Activated CD4-positive, alpha-beta T cell treated with anti-CD3 and anti-CD28 coated beads for 36 hours (primary cell): ENCODE results near the gene PTPN14. TPM values are rescaled to one million over a fixed set of nuclear protein-coding genes. Genes with fewer than 3 reads are reported as not detected.

Experiments
- ATAC-seq: fragments of 200-7000 bp; cut with Tn5 transposase; one replicate; pipeline ENCODE4 v1.10.0; 2021; ENCODE audit warnings: mild to moderate bottlenecking, moderate library complexity
- CTCF ChIA-PET: fragments of 350-600 bp; sonication (Branson Sonifier 250); formaldehyde crosslinking; loops from one replicate; lab custom pipeline; 2021; ENCODE audit warnings: antibody characterized with exemption; lab: Charles Lee
- POLR2A ChIA-PET: fragments of 350-600 bp; sonication (Branson Sonifier 250); formaldehyde crosslinking; loops from one replicate; lab custom pipeline; 2021; ENCODE audit warnings: antibody characterized with exemption, inconsistent platforms; lab: Charles Lee
- DNase-seq: peaks from one replicate; pipeline ENCODE4 v3.0.0-alpha.2; 2020
- H3K27ac Mint-ChIP-seq: one replicate; pipeline ENCODE4 v1.8.0; 2021; ENCODE audit warnings: mixed read lengths
- H3K27me3 Mint-ChIP-seq: one replicate; pipeline ENCODE4 v1.8.0; 2021; ENCODE audit warnings: mixed read lengths
- H3K36me3 Mint-ChIP-seq: one replicate; pipeline ENCODE4 v1.8.0; 2021; ENCODE audit warnings: low read depth, mixed read lengths
- H3K4me1 Mint-ChIP-seq: one replicate; pipeline ENCODE4 v1.8.0; 2021; ENCODE audit warnings: mixed read lengths
- H3K4me3 Mint-ChIP-seq: one replicate; pipeline ENCODE4 v1.8.0; 2021; ENCODE audit warnings: mild to moderate bottlenecking, moderate library complexity, mixed read lengths
- H3K9me3 Mint-ChIP-seq: one replicate; pipeline ENCODE4 v1.8.0; 2021; ENCODE audit warnings: low read depth, mixed read lengths
- intact Hi-C, 2 experiments: fragments of 100-400 bp; cut with DNase I in 1 of 2; cut with micrococcal nuclease in 1 of 2; formaldehyde crosslinking; loops; one replicate each; pipeline versions ENCODE4 v1.14.2 to v1.15.1; 2022 to 2024; cut with DNase I, micrococcal nuclease
- total RNA-seq, 2 experiments: library from RNA; stranded (reverse); gene quantifications; one replicate each; pipeline ENCODE4 v1.2.3, GENCODE V29; 2021

The PTPN14 gene
- total RNA-seq, 2 experiments from 2014 or later, result 4.1 to 4.3 TPM

DNA sequence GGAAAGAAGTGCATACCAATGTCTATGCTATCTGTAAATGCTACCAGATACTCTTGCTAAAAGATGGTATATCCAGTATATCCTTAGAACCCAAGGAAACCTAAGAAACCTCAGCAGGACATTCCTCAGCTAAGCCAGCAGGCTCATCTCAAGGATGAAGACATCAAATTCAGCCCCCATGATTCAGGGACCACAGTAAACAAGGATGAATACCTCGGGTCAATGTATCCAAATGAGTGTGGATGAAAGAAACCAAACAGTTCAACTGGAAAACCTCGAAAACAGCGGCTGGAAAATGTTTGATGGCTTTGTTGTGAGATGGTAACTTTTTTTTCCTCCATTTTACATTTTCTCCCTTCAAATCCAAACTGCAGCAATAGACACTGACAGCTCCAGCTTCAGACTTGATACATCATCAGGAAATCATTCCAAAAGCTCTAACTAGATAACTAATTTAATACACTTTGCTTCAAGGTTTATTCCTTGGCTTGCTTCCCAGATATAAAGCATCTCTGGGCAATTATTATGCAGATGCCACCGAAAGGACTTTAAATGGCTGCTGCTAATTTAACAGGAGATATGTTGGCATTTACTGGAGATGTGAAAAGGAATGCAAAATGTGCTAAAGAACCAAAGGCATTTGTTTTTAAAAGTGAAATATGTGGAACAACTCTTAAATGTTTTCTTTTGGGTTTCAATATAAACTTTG, 196.8 kb downstream of the PTPN14 start:
- no peak overlapping the region for H3K4me3 Mint-ChIP-seq
- no peaks in the 10 kb centered on the region for H3K9me3 Mint-ChIP-seq
- ChIA-PET POLR2A (no interaction called here), CTCF (interaction anchor here (1.4 to 3.5 kb wide), 5 partner anchors 10 to 93 kb away, joined by 3 to 11 read pairs (median 7); no protein-coding TSS in a partner anchor)
- intact Hi-C loops, result no loop called here
- no peaks in the 10 kb centered on the region for H3K4me1 Mint-ChIP-seq
- ATAC-seq (no peak), DNase-seq (no peak)
- H3K27ac Mint-ChIP-seq, result no peak overlapping the region
- H3K27me3 Mint-ChIP-seq, result no peaks in the 10 kb centered on the region
- no peaks in the 10 kb centered on the region for H3K36me3 Mint-ChIP-seq

- ChIA-PET CTCF (interaction anchor here (1.2 to 2.0 kb wide), 3 partner anchors 8 to 25 kb away, joined by 4 to 7 read pairs (median 7); no protein-coding TSS in a partner anchor), POLR2A (no interaction called here)
- no peaks in the 10 kb centered on the region for H3K36me3 Mint-ChIP-seq
- no peak overlapping the region for H3K4me3 Mint-ChIP-seq
- DNase-seq (no peak), ATAC-seq (no peak)
- H3K27ac Mint-ChIP-seq, result no peak overlapping the region
- H3K27me3 Mint-ChIP-seq, result no peaks in the 10 kb centered on the region
- H3K9me3 Mint-ChIP-seq, result no peaks in the 10 kb centered on the region
- intact Hi-C loops, result no loop called here
- no peaks in the 10 kb centered on the region for H3K4me1 Mint-ChIP-seq
These were observed 198.6 kb downstream of the PTPN14 start for GRCh38 chr1:214352838-214353237.

DNA sequence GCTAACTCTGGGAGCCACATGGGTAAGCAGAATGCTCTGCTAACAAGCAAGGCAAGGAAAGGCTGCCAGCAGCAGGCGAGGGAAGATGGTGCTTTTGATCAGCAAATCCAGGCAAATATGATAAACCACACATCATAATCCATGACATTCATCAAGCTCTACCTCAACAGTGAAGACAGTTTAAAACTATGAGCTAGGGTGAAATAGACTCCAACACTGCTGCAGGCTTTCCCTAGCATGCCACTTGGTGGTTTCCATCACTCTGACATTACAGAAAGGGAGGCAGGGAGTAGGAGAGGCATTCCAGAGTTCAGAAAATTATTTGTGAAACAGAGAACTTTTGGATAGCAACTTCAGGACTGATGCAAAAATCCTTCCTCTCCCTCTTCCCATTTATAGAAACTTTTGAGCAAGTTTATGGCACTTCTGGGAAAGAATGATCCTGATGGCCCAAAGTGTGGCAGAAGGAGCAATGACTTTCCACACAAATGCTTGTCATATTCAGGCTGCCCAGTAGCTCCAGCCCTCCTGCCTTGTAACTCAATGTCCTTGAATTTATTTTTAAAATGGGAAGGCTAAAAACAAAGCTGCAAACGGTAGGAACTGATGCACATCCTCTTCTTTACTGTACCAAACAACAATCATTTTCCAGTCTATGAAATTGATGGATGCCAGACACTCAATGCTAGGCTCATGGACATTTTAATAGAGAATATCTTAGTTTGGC, 199.7 kb downstream of the PTPN14 start:
- Mint-ChIP-seq H3K4me3 (no peak overlapping the region), H3K9me3 (no peaks in the 10 kb centered on the region), H3K27me3 (no peaks in the 10 kb centered on the region), H3K36me3 (peaks cover 2% of the 10 kb centered on the region), H3K27ac (no peak overlapping the region), H3K4me1 (no peaks in the 10 kb centered on the region)
- no peak for ATAC-seq
- ChIA-PET POLR2A (no interaction called here), CTCF (interaction anchor here (1.1 to 1.4 kb wide), 3 partner anchors 20 to 136 kb away, joined by 3 to 7 read pairs (median 4); no protein-coding TSS in a partner anchor)
- no peak for DNase-seq
- intact Hi-C loops, result no loop called here

DNA sequence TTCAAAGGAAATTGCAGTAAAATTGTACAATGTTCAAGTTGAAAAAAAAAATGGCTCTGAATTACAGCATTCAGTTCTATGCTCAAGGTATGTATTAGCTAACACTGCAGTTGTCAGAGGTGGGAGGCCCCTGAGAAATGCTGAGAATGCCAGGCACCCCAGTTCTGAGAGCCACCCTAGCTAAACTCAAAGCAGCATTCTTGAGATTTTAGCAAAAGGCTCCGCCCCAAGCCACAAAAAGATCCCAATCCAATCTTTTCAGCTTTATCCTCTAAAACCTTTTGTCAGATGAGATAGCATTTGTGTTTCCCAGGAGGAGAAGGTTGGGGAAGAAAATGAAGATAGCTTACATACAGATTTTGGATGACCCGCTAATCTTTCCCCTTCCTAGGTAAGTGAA, 201.6 kb downstream of the PTPN14 start:
- no peak overlapping the region for H3K4me3 Mint-ChIP-seq
- H3K4me1 Mint-ChIP-seq, result no peaks in the 10 kb centered on the region
- ChIA-PET CTCF (interaction anchor here (0.8 to 2.2 kb wide), 5 partner anchors 12 to 292 kb away, joined by 3 to 8 read pairs (median 4); no protein-coding TSS in a partner anchor), POLR2A (interaction anchor here (0.6 to 0.7 kb wide), 2 partner anchors 243 to 316 kb away, joined by 3 to 6 read pairs; no protein-coding TSS in a partner anchor)
- H3K9me3 Mint-ChIP-seq, result peaks cover 4% of the 10 kb centered on the region
- ATAC-seq, result no peak
- H3K36me3 Mint-ChIP-seq, result peaks cover 11% of the 10 kb centered on the region
- no peak for DNase-seq
- no peaks in the 10 kb centered on the region for H3K27me3 Mint-ChIP-seq
- intact Hi-C loops, result no loop called here
- no peak overlapping the region for H3K27ac Mint-ChIP-seq

DNA sequence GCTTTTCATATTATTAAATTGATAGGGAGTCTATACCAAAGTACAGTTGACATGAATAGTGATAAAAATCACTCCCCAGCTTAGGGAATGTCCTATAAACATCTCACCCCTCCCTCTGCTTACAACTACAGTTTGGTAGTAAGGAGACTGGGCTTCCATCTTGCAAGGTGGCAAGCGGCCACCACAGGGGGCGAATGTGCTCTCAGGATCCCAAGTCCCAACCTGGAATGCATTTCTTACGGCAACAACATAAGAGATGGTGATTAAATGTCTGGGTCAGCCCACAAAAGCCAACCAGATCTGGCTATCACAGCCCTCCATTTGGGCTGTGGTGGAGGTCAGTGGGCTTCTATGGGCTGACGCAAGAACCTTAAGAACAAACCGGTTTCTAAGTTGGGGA, 202.4 kb downstream of the PTPN14 start:
- H3K27me3 Mint-ChIP-seq, result no peaks in the 10 kb centered on the region
- intact Hi-C loops, result no loop called here
- no peaks in the 10 kb centered on the region for H3K4me1 Mint-ChIP-seq
- H3K9me3 Mint-ChIP-seq, result peaks cover 9% of the 10 kb centered on the region
- DNase-seq, result no peak
- CTCF ChIA-PET, result interaction anchor here (0.9 to 2.2 kb wide), 5 partner anchors 11 to 288 kb away, joined by 3 to 8 read pairs (median 4); no protein-coding TSS in a partner anchor
- H3K4me3 Mint-ChIP-seq, result no peak overlapping the region
- POLR2A ChIA-PET, result interaction anchor here (0.7 kb wide), 1 partner anchor 17 kb away, joined by 5 read pairs; no protein-coding TSS in a partner anchor
- peaks cover 19% of the 10 kb centered on the region for H3K36me3 Mint-ChIP-seq
- H3K27ac Mint-ChIP-seq, result no peak overlapping the region
- no peak for ATAC-seq

DNA sequence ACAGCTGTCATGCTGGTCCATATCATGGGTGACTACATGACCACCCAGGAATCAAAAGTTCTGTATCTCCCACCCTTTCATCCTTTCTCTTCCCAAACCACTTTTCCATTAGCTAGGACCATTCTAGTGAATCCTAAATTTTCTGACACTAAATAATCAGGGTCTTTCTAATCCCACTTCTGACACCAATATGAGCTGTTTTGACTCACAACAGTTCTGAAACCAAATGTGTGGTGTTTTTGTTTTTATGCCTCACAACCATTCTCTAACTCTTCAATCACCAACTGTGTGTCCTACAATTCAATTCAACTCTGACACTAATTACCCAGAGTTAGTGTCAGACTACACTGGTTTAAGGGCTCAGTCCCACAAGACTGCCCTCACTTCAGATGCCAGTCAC, 206.5 kb downstream of the PTPN14 start:
- Mint-ChIP-seq H3K9me3 (peaks cover 11% of the 10 kb centered on the region), H3K4me1 (no peaks in the 10 kb centered on the region), H3K4me3 (no peak overlapping the region), H3K27me3 (no peaks in the 10 kb centered on the region), H3K27ac (no peak overlapping the region), H3K36me3 (peaks cover 33% of the 10 kb centered on the region)
- ChIA-PET CTCF (interaction anchor here (0.5 to 2.9 kb wide), 5 partner anchors 9 to 1348 kb away, joined by 3 to 23 read pairs (median 4); no protein-coding TSS in a partner anchor), POLR2A (no interaction called here)
- ATAC-seq (no peak), DNase-seq (no peak)
- intact Hi-C loops, result no loop called here

DNA sequence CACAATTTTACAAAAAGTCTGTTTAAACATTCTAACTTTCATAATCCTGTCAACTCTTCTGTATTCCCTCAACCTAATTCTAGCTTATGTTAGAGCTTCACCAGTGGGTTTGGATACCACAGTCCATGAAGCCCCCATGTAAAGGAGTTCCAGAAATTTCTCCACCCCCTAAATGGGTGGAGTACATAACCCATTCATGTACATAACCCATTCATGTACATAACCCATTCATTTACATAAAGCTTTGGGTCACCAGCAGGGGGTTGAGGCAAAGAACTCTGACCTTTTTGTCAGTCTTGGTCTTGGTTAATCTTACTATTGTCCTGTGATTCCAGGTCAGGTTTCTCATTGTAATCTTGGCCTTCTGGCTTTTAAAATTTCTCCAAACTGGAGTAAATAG, 208.9 kb downstream of the PTPN14 start:
- POLR2A ChIA-PET, result interaction anchor here (0.7 kb wide), 1 partner anchor 240 kb away, joined by 3 read pairs; no protein-coding TSS in a partner anchor
- Mint-ChIP-seq H3K36me3 (peaks cover 36% of the 10 kb centered on the region), H3K27me3 (no peaks in the 10 kb centered on the region), H3K4me1 (no peaks in the 10 kb centered on the region), H3K27ac (no peak overlapping the region), H3K4me3 (no peak overlapping the region), H3K9me3 (peaks cover 11% of the 10 kb centered on the region)
- ATAC-seq (no peak), DNase-seq (no peak)
- intact Hi-C loops, result no loop called here
- CTCF ChIA-PET, result interaction anchor here (1.0 kb wide), 1 partner anchor 11 kb away, joined by 5 read pairs; no protein-coding TSS in a partner anchor

- no peaks in the 10 kb centered on the region for H3K27me3 Mint-ChIP-seq
- intact Hi-C loops, result no loop called here
- H3K36me3 Mint-ChIP-seq, result peaks cover 36% of the 10 kb centered on the region
- no peaks in the 10 kb centered on the region for H3K4me1 Mint-ChIP-seq
- ChIA-PET POLR2A (no interaction called here), CTCF (interaction anchor here (1.0 to 3.6 kb wide), 2 partner anchors 11 to 243 kb away, joined by 5 to 10 read pairs; no protein-coding TSS in a partner anchor)
- peaks cover 11% of the 10 kb centered on the region for H3K9me3 Mint-ChIP-seq
- DNase-seq (no peak), ATAC-seq (no peak)
- no peak overlapping the region for H3K4me3 Mint-ChIP-seq
- no peak overlapping the region for H3K27ac Mint-ChIP-seq
These were observed 209.5 kb downstream of the PTPN14 start for GRCh38 chr1:214341932-214342331.

DNA sequence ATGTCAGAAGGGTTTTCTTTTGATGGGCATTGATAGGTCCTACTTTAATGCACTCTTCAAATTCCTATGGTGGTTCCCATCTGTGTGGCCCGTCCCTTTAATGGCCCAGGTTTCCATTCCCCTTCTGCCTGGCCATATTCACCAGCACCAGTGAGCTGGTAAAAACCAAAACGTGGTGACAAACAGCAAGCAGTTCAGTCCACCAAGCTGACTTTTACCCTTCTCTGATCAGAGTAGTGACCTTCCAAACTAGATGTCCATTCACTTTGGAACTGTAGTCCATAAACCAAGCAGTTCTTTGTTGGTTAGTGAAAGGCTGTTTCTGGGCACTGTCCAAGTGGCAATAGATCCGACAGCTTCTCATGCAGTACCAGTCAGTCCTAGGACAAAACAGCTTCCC, 209.9 kb downstream of the PTPN14 start:
- ATAC-seq (no peak), DNase-seq (no peak)
- peaks cover 11% of the 10 kb centered on the region for H3K9me3 Mint-ChIP-seq
- H3K36me3 Mint-ChIP-seq, result peaks cover 41% of the 10 kb centered on the region
- no peaks in the 10 kb centered on the region for H3K4me1 Mint-ChIP-seq
- no peak overlapping the region for H3K27ac Mint-ChIP-seq
- no peaks in the 10 kb centered on the region for H3K27me3 Mint-ChIP-seq
- ChIA-PET CTCF (interaction anchor here (3.6 kb wide), 1 partner anchor 243 kb away, joined by 10 read pairs; no protein-coding TSS in a partner anchor), POLR2A (no interaction called here)
- no peak overlapping the region for H3K4me3 Mint-ChIP-seq
- intact Hi-C loops, result no loop called here

DNA sequence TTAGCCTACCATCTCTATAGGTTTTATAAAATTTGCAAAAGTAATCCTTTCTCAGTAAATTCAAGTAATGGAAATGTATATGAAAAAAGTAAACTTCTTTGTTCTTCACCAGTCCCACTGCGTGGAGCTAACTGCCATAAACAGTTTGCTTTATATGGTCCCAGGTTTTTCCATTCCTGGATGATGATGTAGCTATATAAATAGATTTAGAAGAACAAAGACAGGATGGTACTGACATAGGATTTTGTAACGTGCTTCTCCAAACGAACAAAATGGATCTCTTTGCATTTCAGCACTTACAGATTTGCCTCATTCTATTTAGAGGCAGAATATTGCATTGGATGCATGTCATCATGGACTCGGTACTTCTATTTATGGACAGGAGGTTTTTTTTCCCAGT, 213.2 kb downstream of the PTPN14 start:
- intact Hi-C loops, result no loop called here
- ChIA-PET CTCF (interaction anchor here (1.2 to 3.6 kb wide), 3 partner anchors 9 to 247 kb away, joined by 4 to 21 read pairs (median 10); no protein-coding TSS in a partner anchor), POLR2A (no interaction called here)
- no peaks in the 10 kb centered on the region for H3K4me1 Mint-ChIP-seq
- ATAC-seq (no peak), DNase-seq (no peak)
- H3K9me3 Mint-ChIP-seq, result peaks cover 1% of the 10 kb centered on the region
- H3K4me3 Mint-ChIP-seq, result no peak overlapping the region
- peaks cover 27% of the 10 kb centered on the region for H3K36me3 Mint-ChIP-seq
- H3K27ac Mint-ChIP-seq, result no peak overlapping the region
- no peaks in the 10 kb centered on the region for H3K27me3 Mint-ChIP-seq

GRCh38 chr1:214337511-214337910, 213.9 kb downstream of the PTPN14 start:
- Mint-ChIP-seq H3K27ac (no peak overlapping the region), H3K36me3 (peaks cover 27% of the 10 kb centered on the region), H3K9me3 (peaks cover 1% of the 10 kb centered on the region), H3K4me1 (no peaks in the 10 kb centered on the region), H3K27me3 (no peaks in the 10 kb centered on the region), H3K4me3 (no peak overlapping the region)
- ChIA-PET CTCF (interaction anchor here (1.2 to 3.2 kb wide), 2 partner anchors 9 to 12 kb away, joined by 4 to 21 read pairs; no protein-coding TSS in a partner anchor), POLR2A (no interaction called here)
- ATAC-seq, result no peak
- no peak for DNase-seq
- intact Hi-C loops, result no loop called here
